Measurements from ENCODE around the gene CRAT.

GRCh38 chr9:129052592-129052991 lies 58.0 kb downstream of the CRAT start:
- TF ChIP-seq EZH2 (IDR thresholded peaks at IDR 0.05; ENCODE audit: low read length) (no peak), CTCF (optimal IDR thresholded peaks at IDR 0.05 in 1 of 3, IDR thresholded peaks at IDR 0.05 in 1 of 3, conservative IDR thresholded peaks at IDR 0.05 in 1 of 3; ENCODE audit: extremely low read depth in 1 of 3, insufficient read depth in 2 of 3, low read length in 3 of 3) (no peak)

Data from keratinocyte (primary cell).